GM19395 (cell line): Measurements from ENCODE around the gene AGXT.

Source experiments
- ATAC-seq: cut with Tn5 transposase; IDR thresholded peaks from one replicate; pipeline ENCODE4 v1.9.1; 2021; ENCODE audit warnings: mild to moderate bottlenecking, moderate library complexity; ENCODE audit not compliant: unreplicated experiment

Gene AGXT

DNA sequence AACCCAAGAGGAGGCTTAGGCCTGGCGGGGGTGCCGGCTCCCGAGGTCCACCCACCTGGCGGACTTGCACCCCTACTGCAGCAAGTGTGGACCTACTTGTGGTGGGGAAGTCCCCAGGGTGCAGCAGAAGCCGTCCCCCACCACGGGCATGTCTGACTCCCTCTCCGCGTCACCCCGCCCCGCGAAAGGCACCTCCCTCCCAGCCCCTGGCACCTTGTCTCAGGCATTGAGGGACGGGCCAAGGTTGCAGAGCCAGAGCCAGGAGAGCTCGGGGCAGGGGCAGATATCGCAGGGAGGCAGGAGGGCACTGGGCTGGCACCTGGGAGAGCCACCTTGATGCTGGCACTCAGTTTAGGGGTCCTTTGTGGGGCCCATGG, 56.6 kb downstream of the AGXT start:
- ATAC-seq, result no peak

DNA sequence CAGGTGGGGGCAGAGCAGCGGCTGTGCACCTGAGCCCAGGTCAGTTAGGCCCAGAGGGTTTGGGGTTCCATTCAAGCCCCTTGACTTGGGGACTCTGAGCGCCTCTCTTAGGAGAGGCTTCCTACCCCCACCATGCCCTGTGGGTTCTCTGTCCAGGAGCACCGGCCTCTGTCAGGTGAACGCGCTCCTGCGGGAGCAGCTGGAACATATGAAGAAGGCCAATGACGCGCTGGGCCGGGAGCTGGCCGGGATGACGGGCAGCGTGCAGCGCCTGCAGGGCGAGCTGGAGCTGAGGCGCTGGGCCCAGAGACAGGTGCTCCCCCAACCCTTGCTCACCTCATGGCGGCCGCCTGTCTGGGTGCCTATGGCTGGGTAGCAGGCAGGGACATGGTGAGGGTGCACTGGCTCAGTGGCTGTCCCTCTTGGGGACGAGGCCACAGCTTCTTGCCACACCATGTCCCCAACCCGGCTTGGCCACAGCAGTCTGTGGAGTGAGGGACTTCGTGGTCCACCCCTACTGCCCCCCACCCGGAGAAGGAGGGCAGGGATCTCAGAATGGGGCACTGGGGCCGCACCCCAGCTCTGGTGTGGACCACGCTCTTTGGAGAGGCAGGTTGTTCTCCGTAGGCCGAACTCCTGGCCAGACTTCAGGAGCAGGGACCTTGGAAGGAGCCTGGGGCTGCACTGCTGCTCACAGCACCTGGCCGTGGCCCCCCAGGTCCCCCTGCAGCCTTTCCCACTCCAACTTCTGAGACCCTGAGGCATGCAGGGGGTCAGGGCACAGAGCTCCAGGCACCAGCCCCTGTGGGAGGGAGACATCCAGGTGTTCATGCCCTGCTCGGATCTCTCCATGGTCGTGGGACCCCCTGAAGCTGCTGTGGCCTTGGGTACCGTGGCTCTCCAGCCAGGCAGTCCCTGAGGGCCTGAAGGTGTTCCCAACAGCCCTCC, 57.2 kb downstream of the AGXT start:
- ATAC-seq, result no peak

DNA sequence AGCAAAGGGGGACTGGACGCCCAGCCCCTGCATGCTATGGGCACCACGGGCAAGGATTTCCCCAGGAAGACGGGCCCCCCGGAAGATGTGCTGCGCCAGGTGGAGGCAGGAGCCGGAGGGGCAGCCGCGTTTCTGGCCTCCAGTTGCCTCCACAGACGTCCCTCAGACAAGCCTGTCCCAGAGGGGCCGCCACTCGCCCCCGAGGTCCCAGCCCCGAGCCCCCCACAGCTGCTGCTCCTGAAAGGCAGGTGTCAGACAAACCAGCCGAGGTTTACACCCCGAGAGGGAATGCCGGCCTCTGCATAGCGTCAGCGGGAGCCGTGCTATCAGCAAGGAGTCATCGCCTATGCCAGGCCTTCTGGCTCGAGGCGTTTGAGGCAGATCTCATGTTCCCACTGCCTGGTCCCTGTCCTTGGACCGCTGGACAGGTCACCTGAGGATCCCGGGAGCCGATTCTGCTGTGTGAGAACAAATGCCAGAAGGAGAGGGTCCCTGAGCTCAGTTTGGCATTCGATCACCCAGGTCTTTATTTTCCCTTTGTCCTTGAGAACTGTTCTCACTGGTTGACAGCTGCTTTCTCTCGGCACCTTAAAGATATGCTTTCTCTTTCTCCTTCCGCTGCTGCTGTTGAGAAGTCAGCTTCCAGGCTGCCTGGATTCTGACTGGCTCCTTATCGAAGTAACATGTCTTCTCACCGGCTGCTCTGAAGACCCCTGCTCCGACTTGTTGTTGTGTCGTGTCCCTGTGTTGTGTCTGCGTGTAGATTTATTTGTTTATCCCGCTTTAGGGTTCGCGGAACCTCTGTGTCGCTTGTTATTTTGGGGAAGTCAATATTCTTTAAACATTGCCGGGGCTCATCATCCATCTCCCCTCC, 58.1 kb downstream of the AGXT start:
- ATAC-seq, result no peak

DNA sequence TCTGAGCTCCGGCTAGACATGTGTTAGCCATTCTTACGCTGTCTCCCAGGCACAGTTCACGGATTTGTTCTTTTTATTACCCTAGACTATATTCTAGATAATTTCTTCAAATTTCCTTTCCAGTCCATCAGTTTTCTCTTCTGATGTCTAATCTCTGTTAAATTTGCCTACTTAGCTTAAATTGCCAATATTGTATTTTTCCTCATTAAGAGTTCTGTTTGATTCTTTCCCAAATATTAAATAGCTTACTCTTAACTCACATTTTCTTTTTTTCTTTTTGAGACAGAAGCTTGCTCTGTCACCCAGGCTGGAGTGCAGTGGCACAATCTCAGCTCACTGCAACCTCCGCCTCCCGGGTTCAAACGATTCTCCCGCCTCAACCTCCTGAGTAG, 58.8 kb downstream of the AGXT start:
- ATAC-seq, result no peak

DNA sequence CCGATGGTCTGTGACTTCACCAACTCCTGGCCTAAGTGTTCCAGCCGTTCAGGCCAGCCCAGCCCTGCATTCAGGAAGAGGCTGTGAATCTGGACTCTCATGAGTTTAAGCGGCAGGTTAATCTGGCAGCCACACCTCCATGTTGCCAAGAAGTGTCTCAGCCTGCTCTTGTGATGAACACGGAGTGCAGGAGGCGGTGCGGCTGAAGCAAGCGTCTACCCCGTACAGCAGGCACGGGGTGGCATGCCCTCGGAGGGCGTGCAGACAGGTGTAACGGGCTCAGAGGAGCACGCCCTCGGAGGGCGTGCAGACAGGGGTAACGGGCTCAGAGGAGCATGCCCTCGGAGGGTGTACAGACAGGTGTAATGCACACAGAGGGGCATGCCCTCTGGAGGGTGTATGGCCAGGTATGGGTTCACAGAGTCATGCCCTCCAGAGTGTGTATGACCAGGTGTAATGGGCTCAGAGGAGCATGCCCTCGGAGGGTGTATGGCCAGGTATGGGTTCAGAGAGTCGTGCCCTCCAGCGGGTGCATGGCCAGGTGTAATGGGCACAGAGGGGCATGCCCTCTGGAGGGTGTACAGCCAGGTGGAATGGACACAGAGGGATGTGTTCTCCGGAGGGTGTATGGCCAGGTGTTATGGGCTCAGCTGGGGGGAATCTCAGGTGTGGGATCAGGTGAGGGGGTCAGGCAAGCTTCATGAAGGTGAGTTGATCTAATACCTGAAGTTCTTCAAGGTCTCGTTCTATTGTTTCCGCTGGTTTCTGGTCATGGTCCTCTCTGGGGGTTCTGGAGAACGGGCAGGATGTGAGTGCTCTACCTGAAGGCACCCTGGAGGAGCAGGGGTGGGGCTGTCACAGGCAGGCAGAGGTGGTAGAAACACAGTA, 60.1 kb downstream of the AGXT start:
- ATAC-seq, result no peak

DNA sequence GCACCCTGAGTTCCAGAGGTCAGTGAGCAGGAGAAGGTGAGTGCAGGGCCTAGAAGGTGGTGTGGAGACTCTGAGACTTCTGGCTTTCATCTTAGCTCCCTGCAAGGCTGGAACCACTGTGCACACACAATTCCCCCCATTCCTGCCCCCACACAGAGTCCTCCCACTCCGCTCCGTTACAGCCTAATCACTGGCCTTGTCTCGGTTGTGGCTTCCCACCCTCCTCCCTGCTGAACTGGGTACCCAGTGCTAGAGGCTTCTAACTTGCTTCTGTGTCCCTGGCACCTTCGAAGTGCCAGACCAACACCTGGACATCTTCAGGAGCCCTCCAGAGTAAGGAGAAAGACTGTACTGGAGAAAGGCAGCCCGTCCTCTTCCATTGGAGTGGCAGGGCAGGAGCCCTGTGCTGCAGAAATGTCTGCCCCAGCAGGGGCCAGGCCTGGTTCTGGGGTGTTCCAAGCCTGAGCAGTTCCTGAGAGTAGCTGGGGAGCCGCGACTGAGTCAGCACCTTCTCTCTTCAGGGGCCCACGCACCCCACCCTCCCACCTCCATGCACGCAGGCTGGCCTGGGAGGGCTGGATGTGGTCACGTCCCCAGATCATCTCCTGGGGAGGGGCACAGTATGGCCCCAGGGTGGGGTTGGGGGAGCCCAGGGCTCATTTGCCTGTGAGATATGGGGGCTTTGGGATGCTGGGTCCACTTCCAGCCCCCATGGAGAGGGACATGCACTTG, 60.9 kb downstream of the AGXT start:
- no peak for ATAC-seq
